Measurements from ENCODE around the gene CCDC124.

DNA sequence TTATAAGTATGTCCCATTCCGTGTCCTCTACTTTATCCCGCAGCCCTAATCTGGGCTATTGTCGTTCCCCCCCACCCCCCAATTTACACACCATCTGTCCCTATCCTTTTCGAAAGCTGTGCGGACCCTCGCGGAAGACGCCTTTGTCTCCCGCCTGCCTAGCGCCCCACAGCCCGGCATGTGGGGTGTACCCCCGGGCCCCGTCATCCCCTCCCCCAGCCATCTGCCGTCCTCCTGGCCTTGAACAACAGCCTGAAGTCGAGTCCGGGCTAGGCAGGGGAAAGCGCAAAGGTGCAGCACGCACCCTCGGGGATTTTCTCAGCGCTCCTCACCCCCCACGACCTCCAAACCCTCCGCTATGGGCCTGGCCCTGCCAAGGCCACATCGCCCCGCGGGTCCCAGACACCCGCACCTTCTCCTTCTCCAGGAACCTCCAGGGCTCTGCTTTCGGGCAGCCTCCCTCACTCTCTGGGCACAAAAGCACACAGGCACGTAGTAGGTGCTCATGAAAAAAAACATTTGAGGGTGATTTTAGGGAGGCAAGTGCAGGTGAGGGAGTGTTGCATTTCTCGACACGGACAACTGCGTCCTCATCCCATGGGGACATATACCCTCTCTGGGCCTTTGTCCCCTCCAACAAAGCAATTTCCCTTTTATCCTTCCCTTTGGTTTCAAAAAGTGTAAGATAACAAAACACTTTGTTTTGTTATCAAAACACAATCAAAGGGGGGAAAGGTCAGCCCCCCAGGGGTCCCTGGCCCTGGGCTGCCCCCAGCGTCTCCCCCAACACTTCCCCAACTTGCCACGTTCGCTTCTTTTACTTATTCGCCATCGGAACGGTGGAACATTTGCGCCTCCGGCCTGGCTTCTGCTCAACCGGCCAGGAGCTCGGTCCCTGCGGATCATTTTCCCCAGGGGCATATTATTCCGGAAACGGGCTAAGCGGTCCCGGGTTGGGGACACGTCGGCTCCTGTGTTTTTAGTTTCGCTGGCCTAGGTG, 16.4 kb downstream of the CCDC124 start:
- TF ChIP-seq, protein P1, sequence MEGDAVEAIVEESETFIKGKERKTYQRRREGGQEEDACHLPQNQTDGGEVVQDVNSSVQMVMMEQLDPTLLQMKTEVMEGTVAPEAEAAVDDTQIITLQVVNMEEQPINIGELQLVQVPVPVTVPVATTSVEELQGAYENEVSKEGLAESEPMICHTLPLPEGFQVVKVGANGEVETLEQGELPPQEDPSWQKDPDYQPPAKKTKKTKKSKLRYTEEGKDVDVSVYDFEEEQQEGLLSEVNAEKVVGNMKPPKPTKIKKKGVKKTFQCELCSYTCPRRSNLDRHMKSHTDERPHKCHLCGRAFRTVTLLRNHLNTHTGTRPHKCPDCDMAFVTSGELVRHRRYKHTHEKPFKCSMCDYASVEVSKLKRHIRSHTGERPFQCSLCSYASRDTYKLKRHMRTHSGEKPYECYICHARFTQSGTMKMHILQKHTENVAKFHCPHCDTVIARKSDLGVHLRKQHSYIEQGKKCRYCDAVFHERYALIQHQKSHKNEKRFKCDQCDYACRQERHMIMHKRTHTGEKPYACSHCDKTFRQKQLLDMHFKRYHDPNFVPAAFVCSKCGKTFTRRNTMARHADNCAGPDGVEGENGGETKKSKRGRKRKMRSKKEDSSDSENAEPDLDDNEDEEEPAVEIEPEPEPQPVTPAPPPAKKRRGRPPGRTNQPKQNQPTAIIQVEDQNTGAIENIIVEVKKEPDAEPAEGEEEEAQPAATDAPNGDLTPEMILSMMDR (IDR thresholded peaks at IDR 0.05; ENCODE audit: insufficient read depth, low read depth, low read length) = no peak
- TF ChIP-seq EZH2 (IDR thresholded peaks at IDR 0.05; ENCODE audit: insufficient read depth, low read length) = peak; percentile 85
